Fibroblast of the aortic adventitia (primary cell): ENCODE data around the gene DIP2C. TPM values are rescaled to one million over a fixed set of nuclear protein-coding genes. Genes with fewer than 3 reads are reported as not detected.
"Not testable (repeated sequence)": the region's sequence is repeated elsewhere in the genome, so short reads cannot be mapped to it uniquely, and the experiment has no call there.

Experiments used
- DNase-seq: peaks from one replicate; pipeline ENCODE4 v3.0.0-alpha.2; 2010; ENCODE audit warnings: low read depth
- H3K4me3 ChIP-seq: 2 replicates; pipeline ENCODE4 v1.5.1; 2011; ENCODE audit warnings: low read depth, mild to moderate bottlenecking, control low read depth, low read length, moderate library complexity
- total RNA-seq: library from RNA; depleted of rRNA; stranded (reverse); fragments of >200 nt; gene quantifications from 2 replicates; pipeline ENCODE4 v1.2.3, GENCODE V29; 2012; ENCODE audit warnings: low replicate concordance
- TF ChIP-seq, protein P1 (sequence below): IDR thresholded peaks from 2 replicates; pipeline ENCODE4 v1.5.1; 2011; ENCODE audit warnings: mild to moderate bottlenecking, low read length, control low read depth, inconsistent platforms; ENCODE audit not compliant: insufficient read depth

The DIP2C gene
- total RNA-seq, 1 donor = 15.7 TPM

DNA sequence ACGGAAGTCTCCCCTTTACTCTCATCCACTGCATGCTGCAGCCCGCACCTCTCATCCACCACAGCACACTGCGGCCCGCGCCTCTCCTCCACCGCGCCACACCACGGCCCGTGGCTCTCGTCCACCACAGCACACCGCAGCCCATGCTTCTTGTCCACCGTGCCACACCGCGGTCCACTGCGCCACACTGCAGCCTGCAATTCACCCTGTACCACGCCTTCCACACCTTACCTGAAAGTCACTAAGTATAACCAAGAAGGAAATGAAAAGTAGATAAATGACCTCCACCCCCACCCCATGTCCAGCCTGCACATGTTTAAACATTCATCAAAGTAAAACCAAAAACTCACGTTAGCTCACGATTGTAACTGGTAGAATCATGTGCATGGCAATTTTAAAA lies 176.1 kb downstream of the DIP2C start:
- TF ChIP-seq, protein P1, sequence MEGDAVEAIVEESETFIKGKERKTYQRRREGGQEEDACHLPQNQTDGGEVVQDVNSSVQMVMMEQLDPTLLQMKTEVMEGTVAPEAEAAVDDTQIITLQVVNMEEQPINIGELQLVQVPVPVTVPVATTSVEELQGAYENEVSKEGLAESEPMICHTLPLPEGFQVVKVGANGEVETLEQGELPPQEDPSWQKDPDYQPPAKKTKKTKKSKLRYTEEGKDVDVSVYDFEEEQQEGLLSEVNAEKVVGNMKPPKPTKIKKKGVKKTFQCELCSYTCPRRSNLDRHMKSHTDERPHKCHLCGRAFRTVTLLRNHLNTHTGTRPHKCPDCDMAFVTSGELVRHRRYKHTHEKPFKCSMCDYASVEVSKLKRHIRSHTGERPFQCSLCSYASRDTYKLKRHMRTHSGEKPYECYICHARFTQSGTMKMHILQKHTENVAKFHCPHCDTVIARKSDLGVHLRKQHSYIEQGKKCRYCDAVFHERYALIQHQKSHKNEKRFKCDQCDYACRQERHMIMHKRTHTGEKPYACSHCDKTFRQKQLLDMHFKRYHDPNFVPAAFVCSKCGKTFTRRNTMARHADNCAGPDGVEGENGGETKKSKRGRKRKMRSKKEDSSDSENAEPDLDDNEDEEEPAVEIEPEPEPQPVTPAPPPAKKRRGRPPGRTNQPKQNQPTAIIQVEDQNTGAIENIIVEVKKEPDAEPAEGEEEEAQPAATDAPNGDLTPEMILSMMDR = no peak
- no peak overlapping the region for H3K4me3 ChIP-seq
- no peak for DNase-seq

DNA sequence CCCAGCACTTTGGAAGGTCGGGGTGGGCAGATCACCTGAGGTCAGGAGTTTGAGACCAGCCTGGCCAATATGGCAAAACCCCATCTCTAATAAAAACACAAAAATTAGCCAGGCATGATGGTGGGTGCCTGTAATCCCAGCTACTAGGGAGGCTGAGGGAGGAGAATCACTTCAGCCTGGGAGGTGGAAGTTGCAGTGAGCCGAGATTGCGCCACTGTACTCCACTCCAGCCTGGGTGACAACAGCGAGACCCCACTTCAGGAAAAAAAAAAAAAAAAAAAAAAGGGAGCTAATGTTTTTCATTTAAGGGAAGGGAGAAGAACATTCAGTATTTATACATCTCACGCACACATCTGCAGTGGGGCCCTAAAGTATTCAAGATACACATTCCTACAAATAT lies 176.8 kb downstream of the DIP2C start:
- not testable (repeated sequence) for DNase-seq, H3K4me3 ChIP-seq

DNA sequence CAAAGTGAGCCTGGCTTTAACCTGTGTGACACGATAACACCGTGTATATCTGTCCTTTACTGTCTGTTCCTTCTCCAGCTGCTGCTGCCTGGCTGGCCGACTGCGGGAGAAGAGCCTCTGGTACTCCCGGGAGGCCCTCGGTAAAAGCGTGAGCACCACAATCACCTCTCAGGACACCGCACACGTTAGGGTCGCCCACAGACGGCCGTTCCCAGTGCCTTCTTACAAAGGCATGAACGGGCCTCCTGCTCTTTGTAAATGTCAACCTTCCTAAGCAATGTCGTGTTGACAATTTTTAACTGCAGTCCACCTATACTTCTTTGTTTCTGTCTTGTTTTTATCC lies 177.6 kb downstream of the DIP2C start:
- H3K4me3 ChIP-seq = no peak overlapping the region
- DNase-seq = no peak
- TF ChIP-seq, protein P1 = no peak

DNA sequence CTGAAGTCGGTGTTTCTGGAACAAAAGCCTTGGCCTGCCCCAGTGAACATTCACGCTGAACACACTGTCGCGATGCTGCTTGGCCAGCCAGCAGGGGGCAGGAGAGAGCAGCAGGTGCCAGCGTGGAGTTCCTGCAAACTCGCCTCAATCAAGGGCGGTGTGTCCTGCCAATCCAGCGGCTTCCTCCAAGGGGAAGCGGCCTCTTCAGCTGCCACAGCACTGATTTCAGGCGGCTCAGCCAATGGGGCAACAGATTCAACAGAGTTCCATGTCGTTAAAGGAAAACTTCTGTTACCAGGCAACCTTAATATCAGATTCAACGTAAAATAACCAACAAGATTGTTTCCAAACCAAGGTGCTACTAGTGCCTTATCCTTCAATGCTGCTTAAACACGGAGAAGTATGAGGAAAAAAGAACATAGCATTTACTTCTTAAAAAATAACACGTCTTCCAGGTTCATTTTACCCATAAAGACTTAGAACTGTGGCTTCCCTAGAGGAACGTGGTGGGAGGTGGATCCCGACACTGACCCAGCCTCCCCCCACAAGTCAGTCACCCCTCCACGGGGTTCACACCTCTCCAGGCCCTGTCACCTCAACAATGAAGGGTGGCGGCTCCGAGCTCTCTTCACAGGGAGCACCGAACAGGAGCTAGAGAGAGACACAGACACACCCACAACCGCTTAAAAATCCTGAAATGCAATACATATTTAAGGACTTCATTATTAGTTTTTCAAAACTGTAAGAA lies 178.2 kb downstream of the DIP2C start:
- TF ChIP-seq, protein P1 = peak; percentile 99
- H3K4me3 ChIP-seq = no peak overlapping the region
- peak; percentile 94 for DNase-seq

DNA sequence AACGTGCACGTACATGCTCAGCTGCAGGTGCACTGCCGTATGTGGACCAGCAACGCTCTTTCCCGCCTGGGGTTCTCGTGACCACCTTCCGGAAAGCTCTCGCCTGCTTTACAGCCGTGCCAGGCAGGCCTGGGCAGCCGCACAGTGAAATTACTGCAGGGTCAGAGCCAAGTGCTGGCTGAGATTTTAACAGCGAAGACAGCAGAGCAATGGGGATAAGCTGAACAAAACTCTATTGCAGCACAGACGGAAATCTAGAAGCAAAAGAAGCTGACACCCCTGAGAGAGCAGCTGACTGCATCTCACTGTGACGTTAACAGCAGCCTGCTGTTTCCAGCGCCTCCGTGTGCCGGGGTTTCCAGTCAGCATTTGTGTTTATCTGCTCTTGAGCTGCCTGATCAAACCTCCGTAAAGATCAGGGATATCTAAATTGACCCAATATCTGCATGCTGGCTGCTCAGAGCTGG lies 179.0 kb downstream of the DIP2C start:
- no peak overlapping the region for H3K4me3 ChIP-seq
- TF ChIP-seq, protein P1 = no peak
- peak; percentile 60 for DNase-seq

DNA sequence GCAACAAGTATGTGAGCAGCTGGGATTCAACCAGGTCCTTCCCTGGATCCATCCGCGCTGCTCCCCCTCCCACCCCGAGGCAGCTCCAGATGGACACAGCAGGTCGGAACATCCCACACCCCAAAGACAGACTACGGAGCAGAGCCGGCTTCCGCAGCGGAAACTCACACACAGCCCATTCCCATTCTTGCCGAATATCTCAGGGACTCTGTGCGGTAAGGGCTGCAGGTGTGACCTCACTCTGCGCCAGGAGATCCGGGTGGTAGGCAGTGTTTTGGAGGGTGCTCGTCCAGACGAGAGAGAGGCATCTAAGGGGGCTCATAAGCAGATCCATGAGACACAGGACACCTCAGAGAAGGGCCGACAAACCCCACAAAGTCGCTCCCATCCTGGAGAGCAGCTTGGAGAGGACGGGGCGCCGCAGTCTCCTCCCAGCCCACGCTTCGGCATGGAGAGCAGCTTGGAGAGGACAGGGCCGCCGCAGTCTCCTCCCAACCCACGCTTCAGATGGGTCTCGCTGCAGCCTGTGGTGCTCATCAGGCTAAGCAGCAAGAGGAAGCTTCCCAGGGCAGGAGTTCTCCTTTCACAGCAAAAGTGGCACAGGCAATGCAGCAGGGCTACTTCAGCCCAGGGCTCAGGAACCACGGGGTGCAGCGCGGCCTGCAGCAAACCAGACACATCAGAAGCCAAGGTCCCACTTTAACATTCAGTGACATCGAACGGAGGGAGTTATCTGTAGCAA lies 179.9 kb downstream of the DIP2C start:
- no peak for DNase-seq
- TF ChIP-seq, protein P1 = no peak
- H3K4me3 ChIP-seq = no peak overlapping the region

DNA sequence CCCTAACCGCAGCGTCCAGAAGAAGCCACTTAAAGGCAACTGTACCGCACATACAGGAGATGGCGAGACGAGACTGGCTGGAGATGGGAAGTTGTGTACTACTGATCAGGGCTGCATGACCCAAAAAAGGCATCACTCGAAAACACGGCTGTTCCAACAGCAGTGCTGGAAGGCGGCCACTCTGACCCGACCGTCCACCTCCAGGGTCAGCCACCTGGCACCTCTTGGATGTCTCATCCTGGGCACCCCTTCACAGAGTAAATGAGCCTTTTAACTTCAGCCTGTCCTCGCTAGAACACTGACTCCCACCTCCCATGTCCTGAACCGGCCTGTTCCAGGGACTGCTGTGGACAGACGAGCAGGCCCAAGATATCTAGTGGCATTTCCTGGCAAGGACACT lies 180.7 kb downstream of the DIP2C start:
- no peak overlapping the region for H3K4me3 ChIP-seq
- DNase-seq = no peak
- TF ChIP-seq, protein P1 = no peak
